OCI-M2 (cell line): Measurements from ENCODE around the gene ADORA1.

ENCODE experiments used
- DNase-seq: peaks from one replicate; lab custom pipeline; 2025; ENCODE audit not compliant: unreplicated experiment; lab: John Stamatoyannopoulos, UW

The ADORA1 gene

DNA sequence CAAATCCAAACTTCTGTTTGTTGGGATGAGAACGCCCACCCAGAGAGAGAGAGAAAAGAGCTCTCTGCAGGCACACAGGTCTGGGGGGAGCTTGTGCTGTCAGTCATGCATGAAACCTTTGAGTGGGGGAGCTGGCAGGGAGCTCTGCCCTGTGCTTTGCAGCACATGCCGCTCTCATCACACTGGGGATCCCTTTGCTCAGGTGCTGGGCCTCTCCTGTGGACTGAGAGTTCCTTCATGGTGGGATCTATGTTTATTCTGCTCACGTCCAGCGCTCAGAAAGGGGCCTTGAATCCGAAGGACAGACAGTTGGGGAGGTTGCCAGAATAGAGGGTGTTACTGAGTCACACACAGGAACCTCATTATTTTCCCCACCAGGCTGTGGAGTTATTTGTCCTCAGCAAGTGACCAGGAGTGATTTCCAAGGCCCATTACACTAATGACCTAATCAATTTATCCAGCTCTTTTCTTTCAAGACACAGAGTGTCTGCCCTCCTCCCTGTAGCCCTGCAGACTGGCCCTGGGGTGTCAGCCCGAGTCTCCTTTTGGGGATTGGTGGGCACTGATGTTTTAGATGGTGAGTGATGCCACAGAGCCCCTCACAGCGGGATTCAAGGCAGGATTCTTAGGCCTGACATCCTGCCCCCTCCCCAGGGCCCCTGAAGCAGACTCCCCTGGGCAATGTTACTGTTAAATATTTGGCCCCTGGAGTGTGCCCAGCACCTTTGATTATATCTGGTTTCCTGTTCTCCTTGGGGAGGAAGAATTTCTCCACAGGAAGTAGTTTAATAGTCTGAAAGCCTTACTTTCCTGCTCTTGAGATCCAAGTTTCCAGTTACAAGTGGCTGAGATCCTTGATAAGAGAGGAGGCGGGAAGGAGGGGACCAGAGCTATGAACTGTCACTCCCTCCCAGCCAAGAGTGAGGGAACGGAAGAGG is 25.8 kb downstream of the ADORA1 start:
- no peak for DNase-seq

DNA sequence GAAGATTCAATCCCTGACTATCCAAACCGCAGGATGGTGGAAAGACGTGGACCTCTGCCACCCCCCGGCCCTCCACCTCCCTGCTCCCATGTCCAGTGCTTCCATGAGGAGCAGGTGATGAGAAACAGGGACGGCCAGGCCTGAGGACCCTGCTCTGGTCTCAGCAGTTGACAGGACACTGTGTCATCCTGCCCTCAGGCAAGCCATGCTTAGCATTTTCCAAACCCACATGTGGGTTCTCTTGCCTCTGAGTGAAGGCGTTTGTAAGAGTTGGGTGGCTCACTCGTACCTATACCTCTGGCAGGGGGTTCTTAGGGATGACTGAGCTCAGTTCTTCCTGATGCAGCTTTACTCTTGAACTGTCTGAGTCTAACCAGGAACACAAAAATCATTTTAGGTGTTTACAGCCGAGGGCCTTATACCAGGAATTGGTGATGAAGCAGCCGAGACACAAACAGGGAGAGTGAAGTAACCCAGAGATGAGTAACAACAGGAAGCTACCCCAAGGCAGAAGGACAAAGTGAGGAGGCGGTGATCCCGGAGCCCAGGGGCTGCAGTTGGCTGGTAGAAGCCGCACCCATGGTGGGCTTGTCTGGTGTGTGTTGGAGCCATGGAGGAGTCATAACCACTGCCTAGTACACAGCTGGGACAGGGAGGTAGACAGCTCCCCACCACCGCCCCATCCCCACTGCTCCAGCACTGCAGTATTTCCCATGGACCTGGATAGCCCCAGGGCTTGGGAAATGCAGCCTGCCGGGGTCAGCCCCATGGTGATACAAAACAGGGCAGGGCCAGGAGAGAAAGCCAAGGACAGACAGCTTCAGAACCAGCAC is 26.7 kb downstream of the ADORA1 start:
- DNase-seq, result no peak

DNA sequence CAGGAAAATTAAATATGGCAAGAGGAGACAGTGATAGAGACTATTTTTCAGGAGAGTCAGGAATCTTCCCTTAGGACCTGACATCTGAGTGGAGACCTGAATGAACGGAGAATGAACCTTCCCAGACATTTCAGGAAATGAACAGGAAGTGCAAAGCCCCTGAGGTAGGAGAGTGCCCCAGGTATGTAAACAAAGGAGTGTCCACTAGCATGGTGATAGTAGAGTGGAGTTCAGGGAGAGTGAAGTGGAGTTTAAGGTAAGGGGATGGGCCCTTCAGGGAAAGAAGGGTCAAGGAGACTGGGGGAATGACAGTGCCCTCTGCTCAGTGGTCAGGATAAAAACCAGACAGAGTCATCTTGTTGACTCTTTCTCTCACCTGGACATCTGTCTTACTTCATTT is 28.8 kb downstream of the ADORA1 start:
- no peak for DNase-seq

DNA sequence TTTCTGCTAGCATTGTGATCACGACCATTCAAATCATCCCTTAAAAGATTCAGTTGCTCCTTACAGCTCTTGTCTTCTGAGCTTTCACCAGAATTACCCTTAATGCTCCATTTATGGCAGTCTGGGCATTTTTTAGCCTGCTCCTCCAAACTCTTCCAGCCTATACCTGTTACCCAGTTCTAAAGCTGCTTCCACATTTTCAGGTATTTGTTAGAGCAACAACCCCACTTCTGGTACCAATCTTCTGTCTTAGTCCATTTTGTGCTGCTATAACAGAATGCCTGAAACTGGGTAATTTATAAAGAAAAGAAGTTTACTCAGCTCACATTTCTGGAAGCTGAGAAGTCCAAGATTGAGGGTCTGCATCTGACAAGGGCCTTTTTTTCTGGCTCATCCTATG is 30.9 kb downstream of the ADORA1 start:
- DNase-seq, result no peak

DNA sequence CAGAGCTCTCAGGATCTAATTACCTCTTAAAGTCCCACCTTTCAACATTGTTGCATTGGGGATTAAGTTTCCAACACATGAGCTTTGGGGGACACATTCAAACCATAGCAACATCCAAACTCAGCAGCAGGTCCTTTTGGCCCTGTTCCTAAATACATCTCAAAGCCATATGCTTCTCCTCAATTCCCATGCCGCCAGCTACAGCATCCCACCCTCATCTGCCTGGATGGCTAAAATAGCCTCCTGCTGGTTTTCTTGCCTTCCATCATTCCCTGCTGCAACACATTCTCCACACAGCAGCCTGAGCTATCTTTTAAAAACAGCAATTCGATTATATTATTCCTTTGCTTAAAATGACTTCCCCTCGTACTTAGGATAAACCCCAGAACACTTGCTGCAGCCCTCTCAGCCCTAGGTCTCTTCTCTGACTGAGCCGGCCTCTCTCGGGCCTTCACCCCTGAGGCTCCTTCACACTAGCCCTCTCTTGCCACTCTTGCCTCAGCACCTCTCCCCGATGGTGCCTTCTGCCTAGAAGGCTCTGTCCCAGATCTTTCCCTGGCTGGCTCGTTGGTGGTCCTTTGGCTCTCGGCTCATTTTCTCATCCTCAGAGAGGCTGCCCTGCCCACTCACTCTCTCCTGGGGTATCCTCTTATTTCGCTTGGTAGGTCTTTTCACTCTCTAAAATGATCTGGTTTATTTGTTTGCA is 31.6 kb downstream of the ADORA1 start:
- DNase-seq, result no peak

DNA sequence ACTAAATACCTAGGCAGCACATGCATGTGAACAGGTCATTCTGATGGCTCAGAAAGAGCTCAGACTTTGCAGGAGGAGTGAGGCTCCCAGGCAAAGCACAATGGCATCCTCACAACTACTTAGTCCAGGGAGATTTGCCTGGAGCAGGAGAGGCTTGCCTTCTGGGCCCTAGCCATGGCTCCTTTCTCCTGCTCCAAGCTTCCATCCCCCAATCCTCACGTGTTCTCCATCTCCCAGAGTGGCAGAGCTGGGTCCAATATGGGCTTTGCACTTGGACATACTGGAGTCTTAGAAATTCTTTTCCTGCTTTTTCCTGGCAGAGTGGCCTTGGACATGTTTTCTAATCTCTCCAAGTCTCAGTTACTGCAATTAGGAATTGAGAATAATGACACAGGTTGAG is 32.3 kb downstream of the ADORA1 start:
- DNase-seq, result no peak

DNA sequence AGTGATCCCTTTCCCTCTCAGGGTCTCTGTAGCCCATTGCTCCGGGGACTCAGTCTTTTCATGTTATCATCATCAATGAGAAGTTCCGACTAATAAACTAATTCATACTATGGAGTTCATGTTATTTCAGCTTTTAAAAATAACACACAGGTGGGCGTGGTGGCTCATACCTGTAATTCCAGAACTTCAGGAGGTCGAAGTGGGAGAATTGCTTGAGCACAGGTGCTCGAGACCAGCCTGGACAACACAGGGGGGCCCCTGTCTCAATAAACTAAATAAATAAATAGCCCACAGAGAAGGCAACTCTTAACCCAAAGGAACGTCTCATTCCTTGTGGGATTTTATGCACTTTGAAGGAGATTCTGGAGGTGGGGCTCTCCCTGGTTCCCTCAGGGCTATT is 33.6 kb downstream of the ADORA1 start:
- no peak for DNase-seq

DNA sequence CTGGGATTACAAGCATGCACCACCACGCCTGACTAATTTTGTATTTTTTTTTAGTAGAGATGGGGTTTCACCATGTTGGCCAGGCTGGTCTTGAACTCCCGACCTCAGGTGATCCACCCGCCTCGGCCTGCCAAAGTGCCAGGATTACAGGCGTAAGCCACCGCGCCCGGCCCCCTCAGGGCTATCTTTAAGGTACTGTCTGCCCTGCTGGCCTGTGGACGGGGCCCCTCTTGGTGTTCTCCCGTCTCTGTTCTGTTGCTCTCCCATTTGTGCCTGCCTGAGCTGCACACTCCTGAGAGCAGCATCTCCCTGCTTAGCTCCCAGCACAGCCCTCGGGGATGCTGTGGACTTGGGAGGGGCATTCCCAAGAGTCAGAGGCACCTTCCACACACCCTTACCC is 34.2 kb downstream of the ADORA1 start:
- no peak for DNase-seq

DNA sequence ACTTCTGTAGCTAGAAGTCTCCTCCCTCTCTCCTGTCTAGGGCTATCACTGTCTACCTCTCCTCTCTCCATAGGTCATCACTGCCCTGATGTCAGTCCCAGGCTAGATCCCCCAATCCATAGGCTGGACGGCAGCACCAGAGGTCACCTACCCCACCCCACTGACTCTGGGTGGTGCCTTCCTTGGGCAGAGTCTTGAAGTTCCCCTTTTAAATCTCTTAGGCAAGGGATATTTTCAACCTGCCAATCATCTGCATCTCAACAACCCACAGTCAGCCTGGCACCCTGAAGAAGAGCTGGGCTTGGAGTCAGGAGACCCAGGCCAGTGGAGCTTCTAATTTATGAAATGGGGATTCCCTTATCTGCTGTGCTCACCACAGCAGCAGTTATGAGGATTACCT is 34.9 kb downstream of the ADORA1 start:
- DNase-seq, result no peak

DNA sequence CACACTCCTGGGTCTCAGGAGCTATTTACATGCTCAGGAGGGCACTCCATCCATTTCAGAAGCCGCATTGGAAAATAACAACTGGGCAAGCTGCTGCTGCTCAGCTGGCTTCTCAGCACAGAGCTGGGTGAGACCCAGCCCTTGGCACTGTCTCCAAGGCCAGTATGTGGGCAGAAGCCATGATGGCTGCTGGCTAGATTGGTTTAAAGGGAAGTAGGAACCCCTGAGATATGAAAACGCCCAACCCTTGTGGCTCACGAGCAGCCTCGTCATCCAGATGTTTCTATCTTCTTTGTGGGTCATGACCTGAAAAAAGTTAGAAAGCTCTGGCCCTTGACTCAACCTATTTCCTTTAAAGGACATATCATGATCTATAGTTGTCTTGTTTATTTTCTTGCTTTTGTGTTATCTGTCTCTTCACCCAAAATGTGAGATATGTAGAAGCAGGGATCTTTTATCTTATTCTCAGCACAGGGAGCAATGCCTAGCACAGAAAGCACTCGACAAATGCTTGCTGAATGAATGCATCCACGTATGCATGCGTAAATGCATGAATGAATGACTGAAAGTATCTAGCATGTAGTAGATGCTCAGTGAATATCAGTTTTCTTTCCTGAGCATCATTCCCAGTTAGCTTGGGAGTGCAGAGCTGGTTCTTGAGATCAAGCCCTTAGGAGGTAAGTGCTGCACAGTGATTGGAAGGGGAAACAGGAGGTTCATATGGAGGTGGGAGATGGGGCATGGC is 36.5 kb downstream of the ADORA1 start:
- DNase-seq, result no peak

DNA sequence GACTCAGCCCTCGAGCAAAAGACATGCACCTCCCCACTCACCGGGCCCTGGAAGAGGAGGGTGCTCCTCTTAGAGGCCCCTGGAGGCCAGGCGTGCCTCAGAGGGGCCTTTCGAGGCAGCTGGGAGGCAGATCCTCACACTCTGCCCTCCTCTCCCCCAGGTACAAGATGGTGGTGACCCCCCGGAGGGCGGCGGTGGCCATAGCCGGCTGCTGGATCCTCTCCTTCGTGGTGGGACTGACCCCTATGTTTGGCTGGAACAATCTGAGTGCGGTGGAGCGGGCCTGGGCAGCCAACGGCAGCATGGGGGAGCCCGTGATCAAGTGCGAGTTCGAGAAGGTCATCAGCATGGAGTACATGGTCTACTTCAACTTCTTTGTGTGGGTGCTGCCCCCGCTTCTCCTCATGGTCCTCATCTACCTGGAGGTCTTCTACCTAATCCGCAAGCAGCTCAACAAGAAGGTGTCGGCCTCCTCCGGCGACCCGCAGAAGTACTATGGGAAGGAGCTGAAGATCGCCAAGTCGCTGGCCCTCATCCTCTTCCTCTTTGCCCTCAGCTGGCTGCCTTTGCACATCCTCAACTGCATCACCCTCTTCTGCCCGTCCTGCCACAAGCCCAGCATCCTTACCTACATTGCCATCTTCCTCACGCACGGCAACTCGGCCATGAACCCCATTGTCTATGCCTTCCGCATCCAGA is 37.7 kb downstream of the ADORA1 start:
- no peak for DNase-seq

DNA sequence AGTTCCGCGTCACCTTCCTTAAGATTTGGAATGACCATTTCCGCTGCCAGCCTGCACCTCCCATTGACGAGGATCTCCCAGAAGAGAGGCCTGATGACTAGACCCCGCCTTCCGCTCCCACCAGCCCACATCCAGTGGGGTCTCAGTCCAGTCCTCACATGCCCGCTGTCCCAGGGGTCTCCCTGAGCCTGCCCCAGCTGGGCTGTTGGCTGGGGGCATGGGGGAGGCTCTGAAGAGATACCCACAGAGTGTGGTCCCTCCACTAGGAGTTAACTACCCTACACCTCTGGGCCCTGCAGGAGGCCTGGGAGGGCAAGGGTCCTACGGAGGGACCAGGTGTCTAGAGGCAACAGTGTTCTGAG is 38.3 kb downstream of the ADORA1 start:
- DNase-seq, result no peak

DNA sequence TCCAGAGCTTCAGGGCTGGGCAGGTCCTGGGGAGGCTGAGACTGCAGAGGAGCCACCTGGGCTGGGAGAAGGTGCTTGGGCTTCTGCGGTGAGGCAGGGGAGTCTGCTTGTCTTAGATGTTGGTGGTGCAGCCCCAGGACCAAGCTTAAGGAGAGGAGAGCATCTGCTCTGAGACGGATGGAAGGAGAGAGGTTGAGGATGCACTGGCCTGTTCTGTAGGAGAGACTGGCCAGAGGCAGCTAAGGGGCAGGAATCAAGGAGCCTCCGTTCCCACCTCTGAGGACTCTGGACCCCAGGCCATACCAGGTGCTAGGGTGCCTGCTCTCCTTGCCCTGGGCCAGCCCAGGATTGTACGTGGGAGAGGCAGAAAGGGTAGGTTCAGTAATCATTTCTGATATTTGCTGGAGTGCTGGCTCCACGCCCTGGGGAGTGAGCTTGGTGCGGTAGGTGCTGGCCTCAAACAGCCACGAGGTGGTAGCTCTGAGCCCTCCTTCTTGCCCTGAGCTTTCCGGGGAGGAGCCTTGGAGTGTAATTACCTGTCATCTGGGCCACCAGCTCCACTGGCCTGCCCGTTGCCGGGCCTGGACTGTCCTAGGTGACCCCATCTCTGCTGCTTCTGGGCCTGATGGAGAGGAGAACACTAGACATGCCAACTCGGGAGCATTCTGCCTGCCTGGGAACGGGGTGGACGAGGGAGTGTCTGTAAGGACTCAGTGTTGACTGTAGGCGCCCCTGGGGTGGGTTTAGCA is 38.8 kb downstream of the ADORA1 start:
- DNase-seq, result no peak

DNA sequence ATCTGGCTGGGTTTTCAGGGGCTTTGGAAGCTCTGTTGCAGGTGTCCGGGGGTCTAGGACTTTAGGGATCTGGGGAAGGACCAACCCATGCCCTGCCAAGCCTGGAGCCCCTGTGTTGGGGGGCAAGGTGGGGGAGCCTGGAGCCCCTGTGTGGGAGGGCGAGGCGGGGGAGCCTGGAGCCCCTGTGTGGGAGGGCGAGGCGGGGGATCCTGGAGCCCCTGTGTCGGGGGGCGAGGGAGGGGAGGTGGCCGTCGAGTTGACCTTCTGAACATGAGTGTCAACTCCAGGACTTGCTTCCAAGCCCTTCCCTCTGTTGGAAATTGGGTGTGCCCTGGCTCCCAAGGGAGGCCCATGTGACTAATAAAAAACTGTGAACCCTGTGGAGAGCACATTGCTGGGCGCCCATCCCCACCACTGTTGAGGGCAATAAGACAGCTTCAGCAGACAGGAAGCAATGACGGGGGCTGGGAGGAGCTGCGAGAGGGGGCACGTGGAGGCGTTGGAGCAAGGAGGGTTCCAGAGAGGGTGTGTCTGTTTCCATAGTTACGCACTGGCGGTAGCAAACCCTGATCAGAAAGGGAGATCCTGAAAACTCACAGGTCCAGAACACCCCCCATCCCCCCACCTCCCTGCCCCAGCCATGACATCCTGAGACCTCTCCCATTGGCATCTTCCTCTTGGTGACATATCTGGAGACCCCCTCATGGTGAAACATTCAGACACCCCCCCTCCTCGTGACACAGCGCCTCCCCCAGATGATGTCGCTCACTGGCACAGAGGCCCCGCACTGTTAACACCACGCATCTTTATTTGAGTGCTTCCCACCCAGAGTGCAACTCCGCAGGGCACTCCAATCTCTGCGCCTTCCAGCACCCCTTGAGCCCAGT is 39.7 kb downstream of the ADORA1 start:
- no peak for DNase-seq

DNA sequence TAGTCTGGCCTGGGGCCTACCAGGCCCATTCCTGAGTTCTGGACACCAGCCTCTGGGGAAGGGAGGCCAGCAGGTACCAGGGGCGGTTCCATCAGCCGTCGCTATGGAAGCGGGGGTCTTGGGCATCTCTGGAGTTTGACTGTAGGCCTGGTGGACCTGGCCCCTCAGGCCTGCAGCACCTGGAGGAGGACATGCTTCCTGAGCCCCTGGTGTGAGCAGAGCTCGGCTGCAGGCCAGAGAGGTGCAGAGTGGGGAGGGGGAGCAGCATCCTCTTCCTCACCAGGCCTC is 40.3 kb downstream of the ADORA1 start:
- no peak for DNase-seq

DNA sequence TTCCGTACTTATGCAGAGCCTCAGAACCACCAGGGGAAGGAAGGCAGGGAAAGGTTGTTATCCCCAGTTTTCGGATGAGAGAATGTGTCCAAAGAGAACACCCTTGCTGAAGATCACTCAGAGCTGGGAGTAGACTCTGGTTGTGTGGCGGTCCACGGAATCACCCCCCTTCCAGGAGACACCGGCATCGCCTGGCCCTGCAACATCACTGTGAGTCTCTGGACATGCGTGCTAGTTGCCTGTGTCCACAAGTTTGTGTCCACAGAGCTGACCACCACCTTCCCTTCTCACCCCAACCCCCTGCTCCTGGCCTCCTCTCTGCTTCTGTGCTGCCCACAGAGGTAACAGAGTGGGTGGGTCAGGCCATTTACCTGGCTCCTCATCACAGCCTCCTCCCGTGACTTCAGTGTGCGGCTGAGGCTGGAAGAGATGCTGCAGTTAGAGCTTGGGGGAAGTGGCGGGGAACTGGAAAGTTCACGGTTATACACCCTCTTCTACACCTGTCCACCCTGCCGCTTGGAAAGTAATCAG is 40.8 kb downstream of the ADORA1 start:
- no peak for DNase-seq

DNA sequence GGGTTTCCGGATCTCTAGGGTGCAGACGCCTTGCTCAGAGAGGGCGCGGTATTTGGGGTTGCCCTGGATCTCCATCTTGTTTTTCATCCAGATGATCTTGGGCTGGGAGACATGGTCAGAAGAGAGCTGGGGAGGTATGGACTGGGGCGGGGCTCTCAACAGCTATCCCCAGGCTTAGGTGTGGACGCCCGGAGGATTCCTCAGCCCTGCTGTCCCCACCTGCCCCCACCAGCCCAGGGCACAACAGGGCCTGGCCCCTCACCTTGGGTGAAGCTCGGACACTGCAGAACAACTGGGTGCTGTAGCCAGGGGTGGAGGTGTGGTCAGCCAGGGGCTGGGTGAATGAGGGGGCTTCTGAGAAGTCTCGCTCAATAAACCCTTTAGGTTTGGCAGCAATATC is 41.5 kb downstream of the ADORA1 start:
- no peak for DNase-seq

DNA sequence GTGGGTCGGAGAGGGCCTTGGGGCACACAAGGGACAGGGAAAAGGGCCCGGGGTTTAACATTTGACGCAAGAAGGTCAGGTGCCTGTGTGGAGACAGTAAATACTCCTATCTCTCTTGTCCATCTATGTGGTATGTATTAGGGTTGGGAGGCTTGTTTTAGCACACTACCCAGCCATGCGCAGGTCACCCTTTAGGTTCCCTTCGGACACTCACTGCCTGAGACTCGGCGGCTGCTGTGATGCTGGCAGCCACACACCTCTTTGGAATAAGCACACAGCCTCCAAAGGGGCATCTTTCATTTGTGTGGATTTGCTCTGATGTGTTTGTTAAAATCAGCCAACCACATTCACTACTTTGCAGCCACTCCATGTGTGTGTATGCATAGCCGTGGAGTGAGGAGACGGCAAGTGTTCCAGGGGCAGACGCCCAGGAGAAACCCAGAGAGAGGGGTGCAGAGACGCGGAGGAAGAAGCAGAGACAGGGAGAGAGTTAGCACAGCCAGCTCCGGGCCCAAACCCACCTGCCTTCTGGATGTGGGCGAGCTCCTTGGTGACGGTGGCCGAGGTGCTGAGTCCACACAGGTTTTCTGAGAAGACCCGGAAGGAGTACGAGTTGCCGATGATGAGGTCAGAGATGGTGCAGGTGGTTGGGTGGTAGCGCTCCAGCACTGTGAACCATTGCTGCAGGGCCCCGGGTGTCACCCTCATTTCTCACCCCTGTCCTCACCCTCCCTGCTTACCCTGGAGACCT is 42.4 kb downstream of the ADORA1 start:
- no peak for DNase-seq
